NCI-H2171 (cell line): ENCODE measurements around the gene CNGB1.
"Not testable (repeated sequence)": the region's sequence is repeated elsewhere in the genome, so short reads cannot be mapped to it uniquely, and the experiment has no call there.

ENCODE experiments used
- DNase-seq: peaks from one replicate; lab custom pipeline; 2025; lab: John Stamatoyannopoulos, UW

CNGB1 gene

GRCh38 chr16:57952909-57953308, 18.0 kb downstream of the CNGB1 start:
- no peak for DNase-seq

GRCh38 chr16:57951204-57951960, 19.5 kb downstream of the CNGB1 start:
- DNase-seq, result no peak

- DNase-seq, result no peak
Measured at GRCh38 chr16:57950382-57950781, 20.5 kb downstream of the CNGB1 start.

- DNase-seq, result no peak
Measured at GRCh38 chr16:57949595-57950238, 21.2 kb downstream of the CNGB1 start.

GRCh38 chr16:57949013-57949412, 21.9 kb downstream of the CNGB1 start:
- no peak for DNase-seq

- DNase-seq, result no peak
Measured at GRCh38 chr16:57948027-57948426, 22.9 kb downstream of the CNGB1 start.

GRCh38 chr16:57947261-57947660, 23.7 kb downstream of the CNGB1 start:
- DNase-seq, result no peak

GRCh38 chr16:57946181-57946801, 24.6 kb downstream of the CNGB1 start:
- DNase-seq, result peak; percentile 88

- DNase-seq, result no peak
Measured at GRCh38 chr16:57945740-57946138, 25.2 kb downstream of the CNGB1 start.

- DNase-seq, result no peak
Measured at GRCh38 chr16:57944970-57945739, 25.8 kb downstream of the CNGB1 start.

- not testable (repeated sequence) for DNase-seq
Measured at GRCh38 chr16:57943381-57943780, 27.5 kb downstream of the CNGB1 start.

GRCh38 chr16:57941901-57942300, 29.0 kb downstream of the CNGB1 start:
- not testable (repeated sequence) for DNase-seq

- peak; percentile 68 for DNase-seq
Measured at GRCh38 chr16:57941016-57941664, 29.8 kb downstream of the CNGB1 start.

GRCh38 chr16:57940382-57940966, 30.5 kb downstream of the CNGB1 start:
- DNase-seq, result no peak

GRCh38 chr16:57939872-57940224, 31.1 kb downstream of the CNGB1 start:
- DNase-seq, result no peak

- no peak for DNase-seq
Measured at GRCh38 chr16:57938936-57939871, 31.7 kb downstream of the CNGB1 start.

GRCh38 chr16:57938484-57938883, 32.4 kb downstream of the CNGB1 start:
- DNase-seq, result no peak

GRCh38 chr16:57937861-57938260, 33.1 kb downstream of the CNGB1 start:
- no peak for DNase-seq

- DNase-seq, result no peak
Measured at GRCh38 chr16:57935904-57936303, 35.0 kb downstream of the CNGB1 start.

GRCh38 chr16:57930533-57930932, 40.4 kb downstream of the CNGB1 start:
- no peak for DNase-seq
